Stomach (tissue), 4 donors: ENCODE results near the gene EN1.

ENCODE experiments used
- POLR2A ChIP-seq, 4 donors: fragments of 450-650 bp; IDR thresholded peaks; one replicate each; pipeline ENCODE4 v1.6.1; 2016; ENCODE audit warnings: antibody characterized with exemption in 4 of 4, control low read depth in 2 of 4, mild to moderate bottlenecking in 1 of 4, moderate library complexity in 1 of 4
- POLR2AphosphoS5 ChIP-seq, 3 donors: sonication (generic); formaldehyde crosslinking; IDR thresholded peaks; one replicate each; pipeline ENCODE4 v1.6.1; 2016; ENCODE audit warnings: antibody characterized with exemption in 3 of 3
- TF ChIP-seq, protein P1 (sequence below), 7 experiments: fragments of 450-650 bp in 4 of 7; fragments of 200-600 bp in 3 of 7; sonication (generic) in 3 of 7; IDR thresholded peaks; one replicate each; pipeline ENCODE4 v1.5.1; 2016 to 2019; ENCODE audit warnings: antibody characterized with exemption in 7 of 7, control low read depth in 2 of 7, mild to moderate bottlenecking in 1 of 7

DNA sequence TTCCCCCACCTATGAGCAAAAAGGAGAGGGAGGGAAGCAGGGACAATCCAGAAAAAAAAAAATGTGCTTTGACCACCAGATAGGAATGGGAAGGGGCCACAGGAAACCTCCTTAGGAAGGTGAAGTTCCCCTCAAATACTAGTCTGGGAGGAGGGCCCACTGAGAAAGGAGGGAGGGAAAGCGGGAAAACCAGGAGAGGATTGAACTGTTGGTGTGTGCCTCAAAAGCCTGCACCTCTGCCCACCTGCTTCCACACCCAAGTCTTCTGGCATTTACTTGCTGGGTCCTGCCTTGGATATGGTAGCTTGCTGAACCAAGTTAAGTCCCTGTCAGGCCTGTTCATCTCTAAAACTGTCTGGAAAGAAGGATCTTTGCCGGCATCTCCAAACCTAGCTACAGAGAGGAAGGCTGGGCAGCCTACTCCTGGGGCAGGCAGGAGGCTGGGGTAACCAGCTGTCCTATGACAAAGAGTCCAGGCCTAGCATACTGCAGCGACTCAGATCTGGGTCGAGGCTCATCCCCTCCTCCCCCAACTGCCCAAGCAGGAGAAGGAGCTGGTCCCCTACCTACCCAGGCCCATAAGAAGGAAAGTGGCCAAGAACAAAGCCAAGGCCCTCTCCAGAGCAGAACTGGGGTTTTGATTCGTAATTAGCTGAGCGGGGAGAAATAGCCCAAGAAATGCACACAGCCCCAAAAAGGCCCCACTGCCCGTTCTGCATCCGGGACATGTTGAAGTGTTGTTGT, 3.0 kb downstream of the EN1 start:
- TF ChIP-seq, protein P1, sequence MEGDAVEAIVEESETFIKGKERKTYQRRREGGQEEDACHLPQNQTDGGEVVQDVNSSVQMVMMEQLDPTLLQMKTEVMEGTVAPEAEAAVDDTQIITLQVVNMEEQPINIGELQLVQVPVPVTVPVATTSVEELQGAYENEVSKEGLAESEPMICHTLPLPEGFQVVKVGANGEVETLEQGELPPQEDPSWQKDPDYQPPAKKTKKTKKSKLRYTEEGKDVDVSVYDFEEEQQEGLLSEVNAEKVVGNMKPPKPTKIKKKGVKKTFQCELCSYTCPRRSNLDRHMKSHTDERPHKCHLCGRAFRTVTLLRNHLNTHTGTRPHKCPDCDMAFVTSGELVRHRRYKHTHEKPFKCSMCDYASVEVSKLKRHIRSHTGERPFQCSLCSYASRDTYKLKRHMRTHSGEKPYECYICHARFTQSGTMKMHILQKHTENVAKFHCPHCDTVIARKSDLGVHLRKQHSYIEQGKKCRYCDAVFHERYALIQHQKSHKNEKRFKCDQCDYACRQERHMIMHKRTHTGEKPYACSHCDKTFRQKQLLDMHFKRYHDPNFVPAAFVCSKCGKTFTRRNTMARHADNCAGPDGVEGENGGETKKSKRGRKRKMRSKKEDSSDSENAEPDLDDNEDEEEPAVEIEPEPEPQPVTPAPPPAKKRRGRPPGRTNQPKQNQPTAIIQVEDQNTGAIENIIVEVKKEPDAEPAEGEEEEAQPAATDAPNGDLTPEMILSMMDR (IDR thresholded peaks at IDR 0.05) = no peak
- TF ChIP-seq POLR2A (IDR thresholded peaks at IDR 0.05) (no peak), POLR2AphosphoS5 (IDR thresholded peaks at IDR 0.05) (no peak)
